Natural killer cell treated with Interleukin-12 subunit alpha and Interleukin-12 subunit beta and Interleukin-15 and Interleukin-18, amount 100 ng/mL, for 72 hours (primary cell): ENCODE results near the gene ZCCHC8. TPM values are rescaled to one million over a fixed set of nuclear protein-coding genes. Genes with fewer than 3 reads are reported as not detected.
A peak's percentile ranks its signal among the peaks of the same experiment; 100 is the strongest.
"Not testable (repeated sequence)": the region's sequence is repeated elsewhere in the genome, so short reads cannot be mapped to it uniquely, and the experiment has no call there.

Experiments
- ATAC-seq, 2 donors: fragments of 150-1000 bp; cut with Tn5 transposase in 1 of 2; sonication (Bioruptor Pico), chemical (Tn5 transposase) in 1 of 2; 2 replicates each; pipeline ENCODE4 v1.10.0; 2021
- DNase-seq: peaks from one replicate; pipeline ENCODE4 v3.0.0; 2022; ENCODE audit warnings: low spot score
- H3K27ac Mint-ChIP-seq, 2 donors: 1 replicate in 1 of 2; 2 replicates in 1 of 2; pipeline ENCODE4 v1.8.0; 2022; ENCODE audit warnings: mixed read lengths in 2 of 2, mild to moderate bottlenecking in 1 of 2, moderate library complexity in 1 of 2
- H3K27me3 Mint-ChIP-seq, 2 donors: 1 replicate in 1 of 2; 2 replicates in 1 of 2; pipeline ENCODE4 v1.8.0; 2022; ENCODE audit warnings: mixed read lengths in 2 of 2
- H3K36me3 Mint-ChIP-seq: one replicate; pipeline ENCODE4 v1.8.0; 2022; ENCODE audit warnings: mixed read lengths
- H3K4me1 Mint-ChIP-seq, 2 donors: 1 replicate in 1 of 2; 2 replicates in 1 of 2; pipeline ENCODE4 v1.8.0; 2022; ENCODE audit warnings: low read depth in 2 of 2, mixed read lengths in 2 of 2, mild to moderate bottlenecking in 1 of 2
- H3K4me3 Mint-ChIP-seq: one replicate; pipeline ENCODE4 v1.8.0; 2022; ENCODE audit warnings: mixed read lengths
- H3K9me3 Mint-ChIP-seq: 2 replicates; pipeline ENCODE4 v1.8.0; 2022; ENCODE audit warnings: mixed read lengths
- total RNA-seq, 2 donors: library from RNA; stranded (reverse); gene quantifications; one replicate each; pipeline ENCODE4 v1.2.3, GENCODE V29; 2022

ZCCHC8 gene
- total RNA-seq, 2 donors from 2014 or later = 37.0 to 42.7 TPM

GRCh38 chr12:122520676-122521075 lies 19.9 kb upstream of the ZCCHC8 start:
- H3K27ac Mint-ChIP-seq = no peak overlapping the region
- H3K4me1 Mint-ChIP-seq = peaks cover 50 to 61% of the 10 kb centered on the region in 2 donors
- DNase-seq (no peak), ATAC-seq (no peak)
- H3K36me3 Mint-ChIP-seq = peaks cover 62% of the 10 kb centered on the region
- no peak overlapping the region for H3K4me3 Mint-ChIP-seq
- H3K27me3 Mint-ChIP-seq = no peaks in the 10 kb centered on the region
- no peaks in the 10 kb centered on the region for H3K9me3 Mint-ChIP-seq

- peaks cover 47 to 58% of the 10 kb centered on the region in 2 donors for H3K4me1 Mint-ChIP-seq
Observed at GRCh38 chr12:122519418-122519817, 18.7 kb upstream of the ZCCHC8 start.

GRCh38 chr12:122518908-122519307 lies 18.2 kb upstream of the ZCCHC8 start:
- H3K9me3 Mint-ChIP-seq = no peaks in the 10 kb centered on the region
- no peaks in the 10 kb centered on the region for H3K27me3 Mint-ChIP-seq
- ATAC-seq (no peak), DNase-seq (no peak)
- H3K4me1 Mint-ChIP-seq = peaks cover 43 to 53% of the 10 kb centered on the region in 2 donors
- peak overlapping the region; percentile 13 for H3K4me3 Mint-ChIP-seq
- H3K27ac Mint-ChIP-seq = peak overlapping the region; percentile 57 to 63
- H3K36me3 Mint-ChIP-seq = peaks cover 58% of the 10 kb centered on the region

More at GRCh38 chr12:122519418-122519817, 18.7 kb upstream of the ZCCHC8 start:
- ATAC-seq (no peak), DNase-seq (no peak)
- H3K4me3 Mint-ChIP-seq = no peak overlapping the region
- H3K27ac Mint-ChIP-seq = peak overlapping the region; percentile 16 to 63
- H3K9me3 Mint-ChIP-seq = no peaks in the 10 kb centered on the region
- peaks cover 63% of the 10 kb centered on the region for H3K36me3 Mint-ChIP-seq
- H3K27me3 Mint-ChIP-seq = no peaks in the 10 kb centered on the region

GRCh38 chr12:122517877-122518276 lies 17.1 kb upstream of the ZCCHC8 start:
- H3K27me3 Mint-ChIP-seq = no peaks in the 10 kb centered on the region
- peaks cover 35 to 43% of the 10 kb centered on the region in 2 donors for H3K4me1 Mint-ChIP-seq
- peaks cover 52% of the 10 kb centered on the region for H3K36me3 Mint-ChIP-seq
- H3K4me3 Mint-ChIP-seq = peak overlapping the region; percentile 39
- peak overlapping the region; percentile 45 to 61 for H3K27ac Mint-ChIP-seq
- H3K9me3 Mint-ChIP-seq = no peaks in the 10 kb centered on the region
- ATAC-seq (peak in 1 of 2 donors; percentile 43), DNase-seq (no peak)

- no peaks in the 10 kb centered on the region for H3K9me3 Mint-ChIP-seq
- peaks cover 59% of the 10 kb centered on the region for H3K36me3 Mint-ChIP-seq
- H3K27me3 Mint-ChIP-seq = no peaks in the 10 kb centered on the region
- H3K4me1 Mint-ChIP-seq = peaks cover 31 to 37% of the 10 kb centered on the region in 2 donors
- H3K27ac Mint-ChIP-seq = peak overlapping the region; percentile 45 to 61
- ATAC-seq (no peak), DNase-seq (no peak)
- no peak overlapping the region for H3K4me3 Mint-ChIP-seq
Observed at GRCh38 chr12:122516544-122517361, 16.0 kb upstream of the ZCCHC8 start.

GRCh38 chr12:122515275-122515674 lies 14.5 kb upstream of the ZCCHC8 start:
- H3K27ac Mint-ChIP-seq = no peak overlapping the region
- no peaks in the 10 kb centered on the region for H3K27me3 Mint-ChIP-seq
- DNase-seq = no peak
- no peak for ATAC-seq
- peaks cover 47% of the 10 kb centered on the region for H3K36me3 Mint-ChIP-seq
- no peaks in the 10 kb centered on the region for H3K9me3 Mint-ChIP-seq
- H3K4me1 Mint-ChIP-seq = peaks cover 24 to 28% of the 10 kb centered on the region in 2 donors
- H3K4me3 Mint-ChIP-seq = no peak overlapping the region

- DNase-seq (no peak), ATAC-seq (no peak)
- Mint-ChIP-seq H3K4me1 (peaks cover 14 to 15% of the 10 kb centered on the region in 2 donors), H3K9me3 (no peaks in the 10 kb centered on the region), H3K36me3 (peaks cover 33% of the 10 kb centered on the region), H3K27ac (no peak overlapping the region), H3K4me3 (no peak overlapping the region), H3K27me3 (no peaks in the 10 kb centered on the region)
Observed at GRCh38 chr12:122513660-122514059, 12.9 kb upstream of the ZCCHC8 start.

GRCh38 chr12:122513028-122513427 lies 12.3 kb upstream of the ZCCHC8 start:
- H3K27ac Mint-ChIP-seq, H3K9me3 Mint-ChIP-seq: not testable (repeated sequence)
- peaks cover 32% of the 10 kb centered on the region for H3K36me3 Mint-ChIP-seq

GRCh38 chr12:122508163-122508562 lies 7.4 kb upstream of the ZCCHC8 start:
- Mint-ChIP-seq H3K27me3 (no peaks in the 10 kb centered on the region), H3K36me3 (peaks cover 15% of the 10 kb centered on the region)

More at GRCh38 chr12:122513028-122513427, 12.3 kb upstream of the ZCCHC8 start:
- not testable (repeated sequence) for ATAC-seq, H3K27me3 Mint-ChIP-seq, H3K4me3 Mint-ChIP-seq, DNase-seq
- H3K4me1 Mint-ChIP-seq = peaks cover 12 to 13% of the 10 kb centered on the region in 2 donors

GRCh38 chr12:122506393-122506938 lies 5.7 kb upstream of the ZCCHC8 start:
- peaks cover 13 to 17% of the 10 kb centered on the region in 2 donors for H3K4me1 Mint-ChIP-seq
- H3K4me3 Mint-ChIP-seq = no peak overlapping the region
- no peak for ATAC-seq
- H3K36me3 Mint-ChIP-seq = peaks cover 8% of the 10 kb centered on the region
- H3K27me3 Mint-ChIP-seq = no peaks in the 10 kb centered on the region
- no peak for DNase-seq
- H3K9me3 Mint-ChIP-seq = no peaks in the 10 kb centered on the region
- H3K27ac Mint-ChIP-seq = peak overlapping the region; percentile 9 to 47

More at GRCh38 chr12:122508163-122508562, 7.4 kb upstream of the ZCCHC8 start:
- no peak for ATAC-seq
- Mint-ChIP-seq H3K27ac (no peak overlapping the region), H3K4me3 (no peak overlapping the region), H3K4me1 (peaks cover 5 to 11% of the 10 kb centered on the region in 2 donors), H3K9me3 (no peaks in the 10 kb centered on the region)
- DNase-seq = no peak

GRCh38 chr12:122505419-122506051 lies 4.8 kb upstream of the ZCCHC8 start:
- DNase-seq = no peak
- ATAC-seq = no peak
- Mint-ChIP-seq H3K4me3 (no peak overlapping the region), H3K9me3 (no peaks in the 10 kb centered on the region), H3K4me1 (peaks cover 21 to 26% of the 10 kb centered on the region in 2 donors), H3K27ac (peak overlapping the region; percentile 9 to 47), H3K27me3 (no peaks in the 10 kb centered on the region), H3K36me3 (peaks cover 8% of the 10 kb centered on the region)

GRCh38 chr12:122503783-122504590 lies 3.3 kb upstream of the ZCCHC8 start:
- no peak overlapping the region for H3K4me3 Mint-ChIP-seq
- H3K27me3 Mint-ChIP-seq = no peaks in the 10 kb centered on the region
- peaks cover 14% of the 10 kb centered on the region for H3K36me3 Mint-ChIP-seq
- H3K27ac Mint-ChIP-seq = peak overlapping the region; percentile 29 to 37
- no peaks in the 10 kb centered on the region for H3K9me3 Mint-ChIP-seq
- DNase-seq = no peak
- ATAC-seq = no peak
- H3K4me1 Mint-ChIP-seq = peaks cover 27 to 33% of the 10 kb centered on the region in 2 donors

- Mint-ChIP-seq H3K27me3 (no peaks in the 10 kb centered on the region), H3K4me1 (peaks cover 33 to 37% of the 10 kb centered on the region in 2 donors), H3K36me3 (peaks cover 14% of the 10 kb centered on the region), H3K4me3 (no peak overlapping the region), H3K27ac (peak overlapping the region; percentile 29 to 37), H3K9me3 (no peaks in the 10 kb centered on the region)
- no peak for DNase-seq
- ATAC-seq = no peak
Observed at GRCh38 chr12:122503147-122503751, 2.5 kb upstream of the ZCCHC8 start.
